H1 (cell line): Measurements from ENCODE around the gene TEX14. TPM values are rescaled to one million over a fixed set of nuclear protein-coding genes. Genes with fewer than 3 reads are reported as not detected.

Experiments used
- CTCF ChIA-PET: fragments of 300-600 bp; sonication (Branson Sonifier 250); formaldehyde crosslinking; loops from one replicate; lab custom pipeline; 2021; ENCODE audit not compliant: partially characterized antibody; lab: Charles Lee
- POLR2A ChIA-PET: fragments of 300-600 bp; sonication (Branson Sonifier 250); formaldehyde crosslinking; loops from one replicate; lab custom pipeline; 2021; ENCODE audit warnings: inconsistent platforms; ENCODE audit not compliant: partially characterized antibody; lab: Charles Lee
- DNase-seq, 2 experiments: peaks; one replicate each; pipeline versions ENCODE4 v3.0.0 to v3.0.0-alpha.2; 2010 to 2022; ENCODE audit warnings: low spot score in 2 of 2, low read depth in 1 of 2, mixed read lengths in 1 of 2
- FAIRE-seq: peaks from 2 replicates; lab custom pipeline; 2011; peaks lifted over from hg19 to GRCh38; lab: Jason Lieb, UNC
- H2AFZ ChIP-seq: 2 replicates; pipeline ENCODE4 v1.8.1; 2012; ENCODE audit warnings: low read length, inconsistent platforms
- H2AK5ac ChIP-seq: 2 replicates; pipeline ENCODE4 v1.6.1; 2013; ENCODE audit warnings: low read depth, low read length
- H2BK120ac ChIP-seq: replicated peaks from 2 replicates; pipeline ENCODE3; 2013; ENCODE audit warnings: low read depth, low read length, inconsistent platforms
- H2BK12ac ChIP-seq: 2 replicates; pipeline ENCODE4 v1.6.1; 2013; ENCODE audit warnings: low read depth, low read length
- H2BK15ac ChIP-seq: 2 replicates; pipeline ENCODE4 v1.6.1; 2013; ENCODE audit warnings: low read length
- H2BK20ac ChIP-seq: 2 replicates; pipeline ENCODE4 v1.6.1; 2013; ENCODE audit warnings: low read length
- H2BK5ac ChIP-seq: 2 replicates; pipeline ENCODE4 v1.6.1; 2013; ENCODE audit warnings: low read depth, low read length
- H3K14ac ChIP-seq: 2 replicates; pipeline ENCODE4 v1.6.1; 2013; ENCODE audit warnings: inconsistent platforms; ENCODE audit not compliant: insufficient read length
- H3K18ac ChIP-seq: 2 replicates; pipeline ENCODE4 v1.6.1; 2013; ENCODE audit warnings: low read length; ENCODE audit errors: extremely low read depth
- H3K23ac ChIP-seq: 2 replicates; pipeline ENCODE4 v1.6.1; 2013; ENCODE audit warnings: inconsistent platforms; ENCODE audit not compliant: insufficient read length
- H3K23me2 ChIP-seq: 2 replicates; pipeline ENCODE4 v1.6.1; 2013; ENCODE audit warnings: low read depth, low read length
- H3K27ac ChIP-seq: 2 replicates; pipeline ENCODE4 v1.6.1; 2011; ENCODE audit warnings: low read depth, low read length, inconsistent platforms
- H3K27me3 ChIP-seq, 4 experiments: replicated peaks in 1 of 4; 1 replicate in 1 of 4; 2 replicates in 3 of 4; pipeline versions ENCODE4 v1.6.1 to v1.8.1; 2011 to 2013; ENCODE audit warnings: low read length in 3 of 4, mild to moderate bottlenecking in 3 of 4, inconsistent platforms in 2 of 4, mixed read lengths in 2 of 4, moderate library complexity in 1 of 4; ENCODE audit not compliant: control insufficient read depth in 3 of 4, insufficient read depth in 3 of 4; ENCODE audit errors: extremely low read depth in 1 of 4
- H3K36me3 ChIP-seq, 4 experiments: 2 replicates each; pipeline versions ENCODE4 v1.6.1 to v1.8.1; 2011 to 2013; ENCODE audit warnings: mild to moderate bottlenecking in 4 of 4, low read length in 3 of 4, moderate library complexity in 2 of 4, control low read depth in 1 of 4, inconsistent platforms in 1 of 4; ENCODE audit not compliant: insufficient read depth in 4 of 4, control insufficient read depth in 2 of 4
- H3K4ac ChIP-seq: replicated peaks from 2 replicates; pipeline ENCODE3; 2013; ENCODE audit warnings: low read length, low read depth, mixed read lengths, inconsistent platforms; ENCODE audit not compliant: insufficient read length
- H3K4me1 ChIP-seq, 4 experiments: replicated peaks in 1 of 4; 1 replicate in 1 of 4; 2 replicates in 3 of 4; pipeline versions ENCODE4 v1.6.1 to v1.8.1; 2011 to 2013; ENCODE audit warnings: low read length in 3 of 4, inconsistent platforms in 2 of 4, mixed read lengths in 1 of 4; ENCODE audit not compliant: insufficient read depth in 4 of 4, control insufficient read depth in 3 of 4
- H3K4me2 ChIP-seq, 2 experiments: 2 replicates each; pipeline versions ENCODE4 v1.6.1 to v1.8.1; 2011 to 2013; ENCODE audit warnings: low read depth in 2 of 2, low read length in 2 of 2, control low read depth in 1 of 2, inconsistent platforms in 1 of 2, mild to moderate bottlenecking in 1 of 2; ENCODE audit not compliant: insufficient read depth in 1 of 2
- H3K4me3 ChIP-seq, 4 experiments: fragments of 200-600, 300-600 bp in 1 of 4; sonication (generic), shearing (Covaris generic), sonication (Bioruptor Twin) in 1 of 4; 2 replicates each; pipeline versions ENCODE4 v1.5.1 to v1.8.1; 2011 to 2016; ENCODE audit warnings: low read length in 4 of 4, low read depth in 3 of 4, control low read depth in 2 of 4, inconsistent platforms in 2 of 4, mild to moderate bottlenecking in 2 of 4, mixed read lengths in 1 of 4, moderate library complexity in 1 of 4; ENCODE audit not compliant: insufficient read depth in 2 of 4; ENCODE audit errors: extremely low read depth in 1 of 4
- H3K56ac ChIP-seq: replicated peaks from 2 replicates; pipeline ENCODE3; 2013; ENCODE audit warnings: low read depth, mild to moderate bottlenecking, mixed read lengths, low read length, inconsistent platforms; ENCODE audit not compliant: insufficient read length
- H3K79me1 ChIP-seq: 2 replicates; pipeline ENCODE4 v1.6.1; 2013; ENCODE audit warnings: low read depth, low read length, control low read depth
- H3K79me2 ChIP-seq, 2 experiments: 2 replicates each; pipeline versions ENCODE4 v1.6.1 to v1.8.1; 2012 to 2013; ENCODE audit warnings: low read length in 2 of 2, mild to moderate bottlenecking in 2 of 2, inconsistent platforms in 1 of 2; ENCODE audit not compliant: insufficient read depth in 2 of 2, control insufficient read depth in 1 of 2
- H3K9ac ChIP-seq, 4 experiments: replicated peaks in 1 of 4; 1 replicate in 1 of 4; 2 replicates in 3 of 4; pipeline versions ENCODE4 v1.6.1 to v1.8.1; 2011 to 2013; ENCODE audit warnings: low read depth in 3 of 4, low read length in 3 of 4, control low read depth in 2 of 4, mild to moderate bottlenecking in 2 of 4, moderate library complexity in 2 of 4, inconsistent platforms in 1 of 4; ENCODE audit errors: extremely low read depth in 1 of 4
- H3K9me3 ChIP-seq, 2 experiments: 2 replicates each; pipeline versions ENCODE4 v1.6.1 to v1.8.1; 2012 to 2013; ENCODE audit warnings: mild to moderate bottlenecking in 2 of 2, moderate library complexity in 2 of 2, control low read depth in 1 of 2, inconsistent platforms in 1 of 2, low read depth in 1 of 2, low read length in 1 of 2, mixed read lengths in 1 of 2; ENCODE audit not compliant: insufficient read depth in 2 of 2
- H4K20me1 ChIP-seq, 2 experiments: replicated peaks in 1 of 2; 2 replicates each; pipeline versions ENCODE3 to v1.8.1; 2011 to 2013; ENCODE audit warnings: inconsistent platforms in 2 of 2, low read length in 2 of 2, mild to moderate bottlenecking in 1 of 2; ENCODE audit not compliant: insufficient read depth in 2 of 2, control insufficient read depth in 1 of 2
- H4K5ac ChIP-seq: 2 replicates; pipeline ENCODE4 v1.6.1; 2013; ENCODE audit warnings: low read length, low read depth, mixed read lengths, inconsistent platforms; ENCODE audit not compliant: insufficient read length
- H4K8ac ChIP-seq: 2 replicates; pipeline ENCODE4 v1.8.0; 2013; ENCODE audit warnings: mild to moderate bottlenecking, moderate library complexity, low read length, inconsistent platforms; ENCODE audit not compliant: insufficient read depth; ENCODE audit errors: extremely low read depth
- H4K91ac ChIP-seq: replicated peaks from 2 replicates; pipeline ENCODE3; 2013; ENCODE audit warnings: low read length, mixed read lengths, inconsistent platforms; ENCODE audit not compliant: insufficient read length
- ASH2L ChIP-seq: fragments of 200-600, 300-600 bp; sonication (generic); IDR thresholded peaks from one replicate; pipeline ENCODE4 v1.7.1; 2017; ENCODE audit warnings: low read length
- CTBP2 ChIP-seq: IDR thresholded peaks from 2 replicates; pipeline ENCODE4 v1.7.0; 2011; ENCODE audit warnings: borderline replicate concordance, mild to moderate bottlenecking, moderate library complexity, mixed read lengths, low read length; ENCODE audit not compliant: insufficient read depth, insufficient read length
- FOSL1 ChIP-seq: IDR thresholded peaks from 2 replicates; pipeline ENCODE4 v1.6.1; 2011; ENCODE audit warnings: mild to moderate bottlenecking, low read depth, low read length, moderate library complexity; ENCODE audit not compliant: insufficient read depth
- SIRT6 ChIP-seq: IDR thresholded peaks from one replicate; pipeline ENCODE4 v1.7.1; 2012; ENCODE audit warnings: low read length, inconsistent platforms
- TEAD4 ChIP-seq: IDR thresholded peaks from 2 replicates; pipeline ENCODE4 v1.6.1; 2012; ENCODE audit warnings: low read depth, low read length, inconsistent platforms, mixed read lengths
- WGBS, 2 experiments: shearing (Covaris generic) in 1 of 2; methylation state at CpG; one replicate each; pipeline versions ENCODE4 v1.1.6 to v1.1.7; 2013 to 2015; ENCODE audit warnings: low lambda C conversion rate in 2 of 2, mixed read lengths in 2 of 2, inconsistent platforms in 1 of 2, low coverage in 1 of 2, missing lambda C conversion rate in 1 of 2; ENCODE audit not compliant: insufficient replicate concordance in 2 of 2, insufficient coverage in 1 of 2, insufficient read length in 1 of 2; ENCODE audit errors: extremely low coverage in 1 of 2, missing lambda C conversion rate in 1 of 2; 5-methylcytosine and 5-hydroxymethylcytosine counted together
- polyA plus RNA-seq, 7 experiments: library from polyadenylated mRNA; depleted of rRNA in 3 of 7; stranded (reverse) in 5 of 7; unstranded in 2 of 7; fragments of >200 nt in 5 of 7; fragments of 200-250 nt in 2 of 7; gene quantifications; 1 replicate in 5 of 7; 2 replicates in 1 of 7; 4 replicates in 1 of 7; pipeline versions ENCODE4 v1.2.1 to v1.2.3, GENCODE V29; 2011 to 2013; ENCODE audit warnings: missing spikeins in 2 of 7, mixed read lengths in 2 of 7
- total RNA-seq: library from RNA; stranded (reverse); fragmentation: NEBNext Ultra II Directional; extraction: Animal tissue kit (Norgen Biotek cat#: 25700); gene quantifications from 2 replicates; pipeline ENCODE4 v1.2.1, GENCODE V29; 2021

The TEX14 gene
- total and polyA plus RNA-seq, 2 of the 8 experiments (the other 6 are each of a cell fraction or from before 2014, with no cell fraction given): 0.83 to 2.5 TPM

- no peak overlapping the region for H2AFZ ChIP-seq
- H4K91ac ChIP-seq: no peak overlapping the region
- H3K14ac ChIP-seq: no peak overlapping the region
- H4K8ac ChIP-seq: no peak overlapping the region
- H3K27me3 ChIP-seq: no peaks in the 10 kb centered on the region
- FAIRE-seq: no peak
- H2BK15ac ChIP-seq: no peak overlapping the region
- no peak overlapping the region for H3K4me3 ChIP-seq
- no peaks in the 10 kb centered on the region for H3K23me2 ChIP-seq
- no peak overlapping the region for H2BK12ac ChIP-seq
- H3K27ac ChIP-seq: no peak overlapping the region
- H2BK120ac ChIP-seq: no peak overlapping the region
- no peak overlapping the region for H3K18ac ChIP-seq
- no peak overlapping the region for H3K23ac ChIP-seq
- no peaks in the 10 kb centered on the region for H3K36me3 ChIP-seq
- no peaks in the 10 kb centered on the region for H3K79me1 ChIP-seq
- H3K56ac ChIP-seq: no peak overlapping the region
- H2AK5ac ChIP-seq: no peak overlapping the region
- H3K9ac ChIP-seq: no peak overlapping the region
- no peak overlapping the region for H3K4ac ChIP-seq
- no peak overlapping the region for H3K4me2 ChIP-seq
- no peak for DNase-seq
- ChIA-PET CTCF (interaction anchor here (2.0 kb wide), 1 partner anchor 12 kb away, joined by 6 read pairs; no protein-coding TSS in a partner anchor), POLR2A (interaction anchor here (0.7 kb wide), 1 partner anchor 237 kb away, joined by 3 read pairs; no protein-coding TSS in a partner anchor)
- TF ChIP-seq TEAD4 (no peak), CTBP2 (no peak), SIRT6 (no peak), ASH2L (no peak), FOSL1 (no peak)
- H3K4me1 ChIP-seq: no peaks in the 10 kb centered on the region
- no peak overlapping the region for H4K5ac ChIP-seq
- H3K79me2 ChIP-seq: no peaks in the 10 kb centered on the region
- H3K9me3 ChIP-seq: no peaks in the 10 kb centered on the region
- H4K20me1 ChIP-seq: no peaks in the 10 kb centered on the region
- WGBS, 2 experiments: 92% methylated on average over 2 of the region's 2 CpGs; no CpG with 5 or more reads in 1 of the 2 experiments
- H2BK20ac ChIP-seq: no peak overlapping the region
- no peak overlapping the region for H2BK5ac ChIP-seq
These were observed 30.9 kb upstream of the TEX14 start for GRCh38 chr17:58722696-58723095.
